Measurements from ENCODE around the gene TRAPPC14. TPM values are rescaled to one million over a fixed set of nuclear protein-coding genes. Genes with fewer than 3 reads are reported as not detected.

TRAPPC14 gene
- total and polyA plus RNA-seq, 2 of the 13 experiments (the other 11 are each of a cell fraction or from before 2014, with no cell fraction given): 4.7 to 9.6 TPM

DNA sequence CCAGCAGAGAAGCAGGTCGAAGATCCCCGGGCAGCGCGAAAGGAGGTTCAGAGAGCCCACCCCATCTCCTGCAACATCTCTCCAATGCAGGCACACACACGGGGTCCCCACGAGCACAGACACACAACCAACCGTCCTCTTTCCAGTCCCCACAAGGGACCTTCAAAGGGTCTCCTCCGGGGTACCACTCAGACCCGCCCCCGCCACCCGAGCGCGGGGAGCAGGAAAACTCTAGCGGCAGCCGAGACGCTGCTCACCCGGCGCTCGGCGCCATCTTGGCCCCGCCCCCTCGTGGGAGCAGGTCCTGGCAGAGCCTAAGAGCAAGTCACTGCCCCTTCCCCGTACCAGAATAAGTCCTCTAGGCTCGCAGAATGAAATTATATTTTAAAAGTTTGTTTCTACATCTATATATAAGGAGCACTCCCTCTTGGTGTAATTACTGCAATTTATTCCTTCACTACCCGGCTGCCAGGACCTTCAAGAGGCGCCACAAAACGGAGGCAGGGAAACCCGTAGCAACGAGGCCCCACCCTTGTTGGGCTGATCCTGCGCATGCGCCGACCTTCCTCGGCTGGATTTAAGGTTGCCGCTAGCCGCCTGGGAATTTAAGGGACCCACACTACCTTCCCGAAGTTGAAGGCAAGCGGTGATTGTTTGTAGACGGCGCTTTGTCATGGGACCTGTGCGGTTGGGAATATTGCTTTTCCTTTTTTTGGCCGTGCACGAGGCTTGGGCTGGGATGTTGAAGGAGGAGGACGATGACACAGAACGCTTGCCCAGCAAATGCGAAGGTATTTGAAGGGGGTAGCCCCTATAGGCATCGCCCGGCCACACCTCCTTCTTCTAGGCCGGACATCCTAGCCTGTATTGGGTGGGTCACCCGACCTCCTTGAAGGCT, 39.2 kb downstream of the TRAPPC14 start, which contains the start of the genes CNPY4 and TAF6 (continued):
- TF ChIP-seq, protein P1, sequence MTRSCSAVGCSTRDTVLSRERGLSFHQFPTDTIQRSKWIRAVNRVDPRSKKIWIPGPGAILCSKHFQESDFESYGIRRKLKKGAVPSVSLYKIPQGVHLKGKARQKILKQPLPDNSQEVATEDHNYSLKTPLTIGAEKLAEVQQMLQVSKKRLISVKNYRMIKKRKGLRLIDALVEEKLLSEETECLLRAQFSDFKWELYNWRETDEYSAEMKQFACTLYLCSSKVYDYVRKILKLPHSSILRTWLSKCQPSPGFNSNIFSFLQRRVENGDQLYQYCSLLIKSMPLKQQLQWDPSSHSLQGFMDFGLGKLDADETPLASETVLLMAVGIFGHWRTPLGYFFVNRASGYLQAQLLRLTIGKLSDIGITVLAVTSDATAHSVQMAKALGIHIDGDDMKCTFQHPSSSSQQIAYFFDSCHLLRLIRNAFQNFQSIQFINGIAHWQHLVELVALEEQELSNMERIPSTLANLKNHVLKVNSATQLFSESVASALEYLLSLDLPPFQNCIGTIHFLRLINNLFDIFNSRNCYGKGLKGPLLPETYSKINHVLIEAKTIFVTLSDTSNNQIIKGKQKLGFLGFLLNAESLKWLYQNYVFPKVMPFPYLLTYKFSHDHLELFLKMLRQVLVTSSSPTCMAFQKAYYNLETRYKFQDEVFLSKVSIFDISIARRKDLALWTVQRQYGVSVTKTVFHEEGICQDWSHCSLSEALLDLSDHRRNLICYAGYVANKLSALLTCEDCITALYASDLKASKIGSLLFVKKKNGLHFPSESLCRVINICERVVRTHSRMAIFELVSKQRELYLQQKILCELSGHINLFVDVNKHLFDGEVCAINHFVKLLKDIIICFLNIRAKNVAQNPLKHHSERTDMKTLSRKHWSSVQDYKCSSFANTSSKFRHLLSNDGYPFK (CRISPR knock-in tag; IDR thresholded peaks at IDR 0.05; ENCODE audit: borderline replicate concordance): peak; percentile 53; the same call in 1 of the 2 replicates
- TF ChIP-seq ZBTB26 (CRISPR knock-in tag; IDR thresholded peaks at IDR 0.05; ENCODE audit: borderline replicate concordance) (peak; percentile 68; the same call in 1 of the 2 replicates), IRX3 (CRISPR knock-in tag; IDR thresholded peaks at IDR 0.05; ENCODE audit: borderline replicate concordance, low read depth) (no peak), ZNF776 (CRISPR knock-in tag; IDR thresholded peaks at IDR 0.05) (no peak), HMG20B (CRISPR knock-in tag; conservative IDR thresholded peaks at IDR 0.05) (no peak), ZNF296 (CRISPR knock-in tag; conservative IDR thresholded peaks at IDR 0.05) (no peak), TBP (CRISPR knock-in tag; IDR thresholded peaks at IDR 0.05) (no peak), SMARCE1 (IDR thresholded peaks at IDR 0.05; ENCODE audit: borderline replicate concordance) (no peak), BHLHE40 (IDR thresholded peaks at IDR 0.05; ENCODE audit: low read length) (no peak), NKX3-1 (CRISPR knock-in tag; IDR thresholded peaks at IDR 0.05) (peak; percentile 82), ARNT (IDR thresholded peaks at IDR 0.05) (no peak), CC2D1A (CRISPR knock-in tag; IDR thresholded peaks at IDR 0.05) (no peak), TBL1XR1 (IDR thresholded peaks at IDR 0.05; ENCODE audit: borderline replicate concordance, low read length, partially characterized antibody) (peak; percentile 42), NR3C1 (CRISPR knock-in tag; IDR thresholded peaks at IDR 0.05) (no peak), MEIS1 (CRISPR knock-in tag; IDR thresholded peaks at IDR 0.05; ENCODE audit: borderline replicate concordance) (no peak), ZNF672 (CRISPR knock-in tag; IDR thresholded peaks at IDR 0.05) (no peak), ZBTB8A (CRISPR knock-in tag; IDR thresholded peaks at IDR 0.05; ENCODE audit: borderline replicate concordance, low read depth) (no peak), TCF12 (IDR thresholded peaks at IDR 0.05) (no peak), TCF12 (CRISPR knock-in tag; IDR thresholded peaks at IDR 0.05) (no peak), AKAP8 (CRISPR knock-in tag; IDR thresholded peaks at IDR 0.05) (0 out of 2 replicates have a peak, but pooled peaks have one; percentile 61)

Data from HepG2 (cell line).